ENCODE measurements around the gene SKAP2.

DNA sequence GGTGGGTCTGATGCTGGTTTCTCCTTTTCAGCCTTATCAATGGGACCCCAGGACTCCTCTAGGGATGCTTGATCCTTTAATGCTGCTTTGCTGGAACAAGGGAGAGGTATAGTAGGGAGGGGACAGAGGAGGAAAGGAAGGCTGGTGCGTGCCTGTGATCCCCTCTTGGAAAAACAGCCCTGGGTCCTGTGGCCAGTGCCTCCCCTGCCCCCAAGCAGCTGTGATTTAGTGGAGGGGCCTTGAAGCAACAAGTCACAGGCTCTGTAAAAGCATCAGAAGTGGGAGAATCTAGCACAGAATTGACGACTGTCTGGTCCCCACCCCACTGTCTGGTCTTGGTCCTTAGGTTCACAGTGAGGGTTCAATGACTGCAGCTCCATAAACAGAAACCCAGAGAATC, 237.7 kb downstream of the SKAP2 start:
- no peak for TF ChIP-seq EZH2 (IDR thresholded peaks at IDR 0.05; ENCODE audit: borderline replicate concordance, low read depth, low read length, poor library complexity, severe bottlenecking)
- TF ChIP-seq, protein P1, sequence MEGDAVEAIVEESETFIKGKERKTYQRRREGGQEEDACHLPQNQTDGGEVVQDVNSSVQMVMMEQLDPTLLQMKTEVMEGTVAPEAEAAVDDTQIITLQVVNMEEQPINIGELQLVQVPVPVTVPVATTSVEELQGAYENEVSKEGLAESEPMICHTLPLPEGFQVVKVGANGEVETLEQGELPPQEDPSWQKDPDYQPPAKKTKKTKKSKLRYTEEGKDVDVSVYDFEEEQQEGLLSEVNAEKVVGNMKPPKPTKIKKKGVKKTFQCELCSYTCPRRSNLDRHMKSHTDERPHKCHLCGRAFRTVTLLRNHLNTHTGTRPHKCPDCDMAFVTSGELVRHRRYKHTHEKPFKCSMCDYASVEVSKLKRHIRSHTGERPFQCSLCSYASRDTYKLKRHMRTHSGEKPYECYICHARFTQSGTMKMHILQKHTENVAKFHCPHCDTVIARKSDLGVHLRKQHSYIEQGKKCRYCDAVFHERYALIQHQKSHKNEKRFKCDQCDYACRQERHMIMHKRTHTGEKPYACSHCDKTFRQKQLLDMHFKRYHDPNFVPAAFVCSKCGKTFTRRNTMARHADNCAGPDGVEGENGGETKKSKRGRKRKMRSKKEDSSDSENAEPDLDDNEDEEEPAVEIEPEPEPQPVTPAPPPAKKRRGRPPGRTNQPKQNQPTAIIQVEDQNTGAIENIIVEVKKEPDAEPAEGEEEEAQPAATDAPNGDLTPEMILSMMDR (conservative IDR thresholded peaks at IDR 0.05; ENCODE audit: low read depth, low read length), result no peak
